ENCODE results near the gene WDR62. TPM values are rescaled to one million over a fixed set of nuclear protein-coding genes. Genes with fewer than 3 reads are reported as not detected.

Gene WDR62
- total RNA-seq, 1 donor from 2014 or later, result 2.4 TPM

- H3K36me3 ChIP-seq (ENCODE audit: insufficient read depth, low read length), result no peaks in the 10 kb centered on the region
- peak within 1 kb of the TSS; percentile 86 for H3K4me2 ChIP-seq (ENCODE audit: low read length)
- H3K4me1 ChIP-seq (ENCODE audit: insufficient read depth, low read length), result peaks cover 11% of the 10 kb centered on the region
- TF ChIP-seq EZH2 (IDR thresholded peaks at IDR 0.05; ENCODE audit: insufficient read depth, low read length), result no peak
- TF ChIP-seq, protein P1, sequence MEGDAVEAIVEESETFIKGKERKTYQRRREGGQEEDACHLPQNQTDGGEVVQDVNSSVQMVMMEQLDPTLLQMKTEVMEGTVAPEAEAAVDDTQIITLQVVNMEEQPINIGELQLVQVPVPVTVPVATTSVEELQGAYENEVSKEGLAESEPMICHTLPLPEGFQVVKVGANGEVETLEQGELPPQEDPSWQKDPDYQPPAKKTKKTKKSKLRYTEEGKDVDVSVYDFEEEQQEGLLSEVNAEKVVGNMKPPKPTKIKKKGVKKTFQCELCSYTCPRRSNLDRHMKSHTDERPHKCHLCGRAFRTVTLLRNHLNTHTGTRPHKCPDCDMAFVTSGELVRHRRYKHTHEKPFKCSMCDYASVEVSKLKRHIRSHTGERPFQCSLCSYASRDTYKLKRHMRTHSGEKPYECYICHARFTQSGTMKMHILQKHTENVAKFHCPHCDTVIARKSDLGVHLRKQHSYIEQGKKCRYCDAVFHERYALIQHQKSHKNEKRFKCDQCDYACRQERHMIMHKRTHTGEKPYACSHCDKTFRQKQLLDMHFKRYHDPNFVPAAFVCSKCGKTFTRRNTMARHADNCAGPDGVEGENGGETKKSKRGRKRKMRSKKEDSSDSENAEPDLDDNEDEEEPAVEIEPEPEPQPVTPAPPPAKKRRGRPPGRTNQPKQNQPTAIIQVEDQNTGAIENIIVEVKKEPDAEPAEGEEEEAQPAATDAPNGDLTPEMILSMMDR (IDR thresholded peaks at IDR 0.05; ENCODE audit: insufficient read depth, low read depth, low read length), result no peak
- peaks cover 8% of the 10 kb centered on the region for H3K27me3 Mint-ChIP-seq (ENCODE audit: low read depth, unreplicated experiment)
- peaks cover 5% of the 10 kb centered on the region for H3K79me2 ChIP-seq (ENCODE audit: insufficient read depth, low read length)
- H3K27me3 ChIP-seq (ENCODE audit: insufficient read depth, low read length), result no peaks in the 10 kb centered on the region
- FAIRE-seq, result no peak
- no peak for DNase-seq (ENCODE audit: low read depth)
- no peaks in the 10 kb centered on the region for H4K20me1 ChIP-seq (ENCODE audit: insufficient read depth, low read length)
- peaks cover 10% of the 10 kb centered on the region for H3K36me3 Mint-ChIP-seq (ENCODE audit: low read depth, unreplicated experiment)
- no peaks in the 10 kb centered on the region for H3K4me1 Mint-ChIP-seq (ENCODE audit: low read depth, unreplicated experiment)
- no peaks in the 10 kb centered on the region for H3K9me3 Mint-ChIP-seq (ENCODE audit: unreplicated experiment)
- peak within 1 kb of the TSS; percentile 59 for H3K9ac ChIP-seq (ENCODE audit: low read length)
- no peak within 1 kb of the TSS for H3K27ac ChIP-seq (ENCODE audit: low read depth, low read length)
- peak within 1 kb of the TSS; percentile 47 for H3K27ac Mint-ChIP-seq (ENCODE audit: unreplicated experiment)
- no peaks in the 10 kb centered on the region for H3K9me3 ChIP-seq (ENCODE audit: insufficient read depth, low read depth, low read length)
- no peak within 1 kb of the TSS for H2AFZ ChIP-seq (ENCODE audit: low read depth, low read length)
- peak within 1 kb of the TSS; percentile 39 for H3K4me3 ChIP-seq (ENCODE audit: insufficient read depth, low read depth, low read length)
- H3K4me3 Mint-ChIP-seq (ENCODE audit: unreplicated experiment), result peak within 1 kb of the TSS; percentile 73
Measured at GRCh38 chr19:36008336-36008978, 46.2 kb upstream of the WDR62 start, which contains the start of gene SYNE4. Gene SYNE4, minus strand, starts transcription at chr19:36008813. Its CDS starts 132 bp downstream, at chr19:36008681.

DNA sequence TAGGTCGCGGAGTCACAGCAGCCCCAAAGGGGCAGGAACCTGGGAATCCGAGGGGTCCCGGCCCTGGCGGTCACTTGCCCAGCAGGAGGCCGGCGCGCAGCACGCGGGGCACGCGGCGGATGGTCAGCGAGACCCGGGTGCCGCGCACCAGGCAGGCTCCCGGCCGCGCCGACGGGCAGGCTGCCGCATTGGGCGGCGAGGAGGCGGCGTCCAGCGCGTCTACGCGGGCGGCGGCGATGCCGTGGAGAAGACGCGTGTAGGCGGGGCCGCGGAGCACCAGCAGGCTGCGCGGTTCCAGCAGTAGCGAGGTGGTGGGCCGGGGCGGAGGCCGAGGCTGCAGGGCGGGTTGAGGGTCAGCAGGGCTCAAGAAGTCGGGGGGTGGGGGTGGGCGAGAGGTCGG lies 45.5 kb upstream of the WDR62 start:
- peak overlapping the region; percentile 59 for H3K9ac ChIP-seq (ENCODE audit: low read length)
- FAIRE-seq, result no peak
- H3K27ac Mint-ChIP-seq (ENCODE audit: unreplicated experiment), result no peak overlapping the region

More for the DNA sequence above, 45.5 kb upstream of the WDR62 start:
- TF ChIP-seq, protein P1 (IDR thresholded peaks at IDR 0.05; ENCODE audit: insufficient read depth, low read depth, low read length), result no peak
- TF ChIP-seq EZH2 (IDR thresholded peaks at IDR 0.05; ENCODE audit: insufficient read depth, low read length), result no peak
- Histone ChIP-seq H2AFZ (ENCODE audit: low read depth, low read length) (no peak overlapping the region), H3K9me3 (ENCODE audit: insufficient read depth, low read depth, low read length) (no peaks in the 10 kb centered on the region), H3K27me3 (ENCODE audit: insufficient read depth, low read length) (no peaks in the 10 kb centered on the region), H3K4me1 (ENCODE audit: insufficient read depth, low read length) (peaks cover 11% of the 10 kb centered on the region), H3K4me2 (ENCODE audit: low read length) (peak overlapping the region; percentile 86), H3K36me3 (ENCODE audit: insufficient read depth, low read length) (no peaks in the 10 kb centered on the region), H3K79me2 (ENCODE audit: insufficient read depth, low read length) (peaks cover 8% of the 10 kb centered on the region), H4K20me1 (ENCODE audit: insufficient read depth, low read length) (no peaks in the 10 kb centered on the region), H3K4me3 (ENCODE audit: insufficient read depth, low read depth, low read length) (peak overlapping the region; percentile 39), H3K27ac (ENCODE audit: low read depth, low read length) (no peak overlapping the region)
- Mint-ChIP-seq H3K4me1 (ENCODE audit: low read depth, unreplicated experiment) (no peaks in the 10 kb centered on the region), H3K27me3 (ENCODE audit: low read depth, unreplicated experiment) (peaks cover 8% of the 10 kb centered on the region), H3K36me3 (ENCODE audit: low read depth, unreplicated experiment) (peaks cover 10% of the 10 kb centered on the region), H3K9me3 (ENCODE audit: unreplicated experiment) (no peaks in the 10 kb centered on the region), H3K4me3 (ENCODE audit: unreplicated experiment) (peak overlapping the region; percentile 73)
- peak; percentile 45 for DNase-seq (ENCODE audit: low read depth)
